OCI-LY7 (cell line): ENCODE measurements around the gene FAM200A. TPM values are rescaled to one million over a fixed set of nuclear protein-coding genes. Genes with fewer than 3 reads are reported as not detected.
A peak's percentile ranks its signal among the peaks of the same experiment; 100 is the strongest.
"Not testable (repeated sequence)": the region's sequence is repeated elsewhere in the genome, so short reads cannot be mapped to it uniquely, and the experiment has no call there.

ENCODE experiments used
- BruUV-seq: library from RNA; stranded (reverse); fragments of 400-500 nt; replicated peaks from 2 replicates; lab custom pipeline; 2021; lab: Mats Ljungman, UMichigan
- CTCF ChIA-PET: fragments of 300-600 bp; sonication (Branson Sonifier 250); formaldehyde crosslinking; loops from one replicate; lab custom pipeline; 2022; ENCODE audit warnings: antibody characterized with exemption; ENCODE audit not compliant: unreplicated experiment; lab: Charles Lee
- POLR2A ChIA-PET: fragments of 300-600 bp; sonication (Branson Sonifier 250); formaldehyde crosslinking; loops from one replicate; lab custom pipeline; 2022; ENCODE audit warnings: antibody characterized with exemption; lab: Charles Lee
- DNase-seq: peaks from one replicate; pipeline ENCODE4 v3.0.0-alpha.2; 2015; ENCODE audit warnings: low spot score
- H2AFZ ChIP-seq: fragments of 200-600 bp; sonication (generic), shearing (Covaris generic); 2 replicates; pipeline ENCODE4 v1.6.1; 2014; ENCODE audit warnings: mild to moderate bottlenecking, antibody characterized with exemption, low read length, moderate library complexity
- H3K27ac ChIP-seq: fragments of 200-600 bp; sonication (generic); 2 replicates; pipeline ENCODE4 v1.5.1; 2014; ENCODE audit warnings: mixed run types, low read depth, mild to moderate bottlenecking, moderate library complexity, low read length, inconsistent platforms; ENCODE audit not compliant: poor library complexity, severe bottlenecking
- H3K36me3 ChIP-seq: fragments of 200-600 bp; sonication (generic); 2 replicates; pipeline ENCODE4 v1.6.1; 2014; ENCODE audit warnings: mild to moderate bottlenecking, antibody characterized with exemption, low read length, moderate library complexity, mixed read lengths; ENCODE audit not compliant: insufficient read depth
- H3K4me1 ChIP-seq: fragments of 200-600 bp; sonication (generic); 2 replicates; pipeline ENCODE4 v1.5.1; 2014; ENCODE audit warnings: mild to moderate bottlenecking, low read length; ENCODE audit not compliant: insufficient read depth, poor library complexity, severe bottlenecking
- H3K4me2 ChIP-seq: fragments of 200-600 bp; sonication (generic); 2 replicates; pipeline ENCODE4 v1.6.1; 2014; ENCODE audit warnings: mild to moderate bottlenecking, low read length
- H3K4me3 ChIP-seq: fragments of 200-600 bp; sonication (generic); 2 replicates; pipeline ENCODE4 v1.5.1; 2014; ENCODE audit warnings: mild to moderate bottlenecking, low read depth, low read length; ENCODE audit not compliant: poor library complexity, severe bottlenecking
- H3K79me2 ChIP-seq: fragments of 200-600 bp; sonication (generic); 2 replicates; pipeline ENCODE4 v1.6.1; 2016; ENCODE audit warnings: low read depth, mild to moderate bottlenecking, low read length, moderate library complexity, mixed read lengths; ENCODE audit not compliant: insufficient read depth
- H3K9me2 ChIP-seq: fragments of 200-600 bp; sonication (generic); 2 replicates; pipeline ENCODE4 v1.6.1; 2016; ENCODE audit warnings: mild to moderate bottlenecking, low read length, mixed read lengths; ENCODE audit not compliant: insufficient read depth
- H3K9me3 ChIP-seq: fragments of 200-600 bp; sonication (generic); 2 replicates; pipeline ENCODE4 v1.6.1; 2014; ENCODE audit warnings: mild to moderate bottlenecking, mixed run types, low read length, mixed read lengths
- H4K20me1 ChIP-seq: fragments of 200-600 bp; sonication (generic); 2 replicates; pipeline ENCODE4 v1.6.1; 2014; ENCODE audit warnings: mild to moderate bottlenecking, antibody characterized with exemption, low read length, moderate library complexity, mixed read lengths; ENCODE audit not compliant: insufficient read depth
- EZH2phosphoT487 ChIP-seq: fragments of 200-600 bp; sonication (generic); IDR thresholded peaks from 2 replicates; pipeline ENCODE4 v1.6.1; 2018; ENCODE audit warnings: low read depth, borderline replicate concordance, mild to moderate bottlenecking, mixed run types, antibody characterized with exemption, low read length, moderate library complexity, mixed read lengths
- intact Hi-C: fragments of 100-400 bp; cut with micrococcal nuclease; formaldehyde crosslinking; loops from one replicate; pipeline ENCODE4 v1.10.0; 2022; ENCODE audit not compliant: unreplicated experiment
- total RNA-seq, 2 experiments: library from RNA; depleted of rRNA in 1 of 2; stranded (reverse); fragments of >200 nt in 1 of 2; shearing (Covaris generic) in 1 of 2; gene quantifications; 2 replicates each; pipeline ENCODE4 v1.2.3, GENCODE V29; 2014 to 2022
- TF ChIP-seq, protein P1 (sequence below): fragments of 200-600 bp; sonication (generic); conservative IDR thresholded peaks from 2 replicates; pipeline ENCODE4 v1.5.1; 2014; ENCODE audit warnings: mild to moderate bottlenecking, antibody characterized with exemption, low read length, moderate library complexity, mixed read lengths

Gene FAM200A
- total RNA-seq, 2 experiments from 2014 or later: 5.5 to 7.3 TPM

DNA sequence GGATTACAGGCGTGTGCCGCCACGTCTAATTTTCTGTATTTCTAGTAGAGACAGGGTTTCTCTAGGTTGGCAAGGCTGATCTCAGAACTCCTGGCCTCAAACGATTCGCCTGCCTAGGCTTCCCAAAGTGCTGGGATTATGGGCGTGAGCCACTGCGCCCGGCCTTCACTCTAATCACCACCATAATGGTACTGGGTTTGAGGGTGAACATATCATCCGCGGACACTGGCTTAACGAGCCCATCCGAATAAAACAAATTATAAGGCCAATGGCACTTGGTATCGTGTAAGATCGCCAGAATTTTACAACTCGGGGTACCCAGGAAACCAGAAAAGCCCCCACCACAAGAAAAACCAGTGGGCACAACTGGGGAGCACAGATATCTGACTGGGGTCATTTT lies 580 bp downstream of the FAM200A start:
- ChIA-PET POLR2A (no interaction called here), CTCF (no interaction called here)
- Histone ChIP-seq H3K4me1 (peaks cover 12% of the 10 kb centered on the region), H3K9me2 (no peaks in the 10 kb centered on the region), H3K36me3 (peaks cover 36% of the 10 kb centered on the region), H3K4me2 (peak overlapping the region; percentile 95), H3K27ac (no peak overlapping the region), H2AFZ (peak overlapping the region; percentile 86), H3K4me3 (peak overlapping the region; percentile 85), H3K79me2 (peaks cover 26% of the 10 kb centered on the region), H4K20me1 (no peaks in the 10 kb centered on the region), H3K9me3 (no peaks in the 10 kb centered on the region)
- DNase-seq: no peak
- no TSS peak for BruUV-seq
- intact Hi-C loops: no loop called here
- TF ChIP-seq, protein P1, sequence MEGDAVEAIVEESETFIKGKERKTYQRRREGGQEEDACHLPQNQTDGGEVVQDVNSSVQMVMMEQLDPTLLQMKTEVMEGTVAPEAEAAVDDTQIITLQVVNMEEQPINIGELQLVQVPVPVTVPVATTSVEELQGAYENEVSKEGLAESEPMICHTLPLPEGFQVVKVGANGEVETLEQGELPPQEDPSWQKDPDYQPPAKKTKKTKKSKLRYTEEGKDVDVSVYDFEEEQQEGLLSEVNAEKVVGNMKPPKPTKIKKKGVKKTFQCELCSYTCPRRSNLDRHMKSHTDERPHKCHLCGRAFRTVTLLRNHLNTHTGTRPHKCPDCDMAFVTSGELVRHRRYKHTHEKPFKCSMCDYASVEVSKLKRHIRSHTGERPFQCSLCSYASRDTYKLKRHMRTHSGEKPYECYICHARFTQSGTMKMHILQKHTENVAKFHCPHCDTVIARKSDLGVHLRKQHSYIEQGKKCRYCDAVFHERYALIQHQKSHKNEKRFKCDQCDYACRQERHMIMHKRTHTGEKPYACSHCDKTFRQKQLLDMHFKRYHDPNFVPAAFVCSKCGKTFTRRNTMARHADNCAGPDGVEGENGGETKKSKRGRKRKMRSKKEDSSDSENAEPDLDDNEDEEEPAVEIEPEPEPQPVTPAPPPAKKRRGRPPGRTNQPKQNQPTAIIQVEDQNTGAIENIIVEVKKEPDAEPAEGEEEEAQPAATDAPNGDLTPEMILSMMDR: no peak
- no peak for TF ChIP-seq EZH2phosphoT487

DNA sequence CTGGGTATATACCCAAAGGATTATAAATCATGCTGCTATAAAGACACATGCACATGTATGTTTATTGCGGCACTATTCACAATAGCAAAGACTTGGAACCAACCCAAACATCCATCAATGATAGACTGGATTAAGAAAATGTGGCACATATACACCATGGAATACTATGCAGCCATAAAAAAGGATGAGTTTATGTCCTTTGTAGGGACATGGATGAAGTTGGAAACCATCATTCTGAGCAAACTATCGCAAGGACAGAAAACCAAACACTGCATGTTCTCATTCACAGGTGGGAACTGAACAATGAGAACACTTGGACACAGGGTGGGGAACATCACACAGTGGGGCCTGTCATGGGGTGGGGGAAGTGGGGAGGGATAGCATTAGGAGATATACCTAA lies 2.4 kb downstream of the FAM200A start:
- H3K9me2 ChIP-seq, DNase-seq, BruUV-seq, POLR2A ChIA-PET, intact Hi-C loops, H3K27ac ChIP-seq, H3K79me2 ChIP-seq, H4K20me1 ChIP-seq, CTCF ChIA-PET, H3K4me3 ChIP-seq, H3K4me2 ChIP-seq, H2AFZ ChIP-seq, H3K9me3 ChIP-seq: not testable (repeated sequence)
- peaks cover 19% of the 10 kb centered on the region for H3K36me3 ChIP-seq
- H3K4me1 ChIP-seq: peaks cover 12% of the 10 kb centered on the region

DNA sequence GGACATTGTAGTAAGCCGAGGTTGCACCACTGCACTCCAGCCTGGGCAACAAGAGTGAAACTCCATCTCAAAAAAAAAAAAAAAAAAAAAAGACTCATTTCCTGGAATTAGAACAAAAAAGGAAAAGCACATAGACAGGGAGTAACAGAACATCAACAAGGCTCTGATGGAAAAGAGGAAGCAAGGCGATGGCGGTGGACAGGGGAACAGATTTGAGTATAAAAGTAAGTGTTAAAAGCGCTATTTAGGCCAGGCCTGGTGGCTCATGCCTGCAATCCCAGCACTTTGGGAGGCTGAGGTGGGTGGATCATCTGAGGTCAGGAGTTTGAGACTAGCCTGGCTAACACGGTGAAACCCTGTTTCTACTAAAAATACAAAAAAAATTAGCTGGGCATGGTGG lies 6.6 kb downstream of the FAM200A start:
- H3K4me1 ChIP-seq, H2AFZ ChIP-seq, H3K79me2 ChIP-seq, CTCF ChIA-PET, H4K20me1 ChIP-seq, H3K4me2 ChIP-seq, H3K27ac ChIP-seq, BruUV-seq, H3K9me3 ChIP-seq, H3K4me3 ChIP-seq, DNase-seq, H3K36me3 ChIP-seq, intact Hi-C loops, H3K9me2 ChIP-seq: not testable (repeated sequence)
- POLR2A ChIA-PET: interaction anchor here (0.7 kb wide), 1 partner anchor 97 kb away, joined by 3 read pairs; no protein-coding TSS in a partner anchor

DNA sequence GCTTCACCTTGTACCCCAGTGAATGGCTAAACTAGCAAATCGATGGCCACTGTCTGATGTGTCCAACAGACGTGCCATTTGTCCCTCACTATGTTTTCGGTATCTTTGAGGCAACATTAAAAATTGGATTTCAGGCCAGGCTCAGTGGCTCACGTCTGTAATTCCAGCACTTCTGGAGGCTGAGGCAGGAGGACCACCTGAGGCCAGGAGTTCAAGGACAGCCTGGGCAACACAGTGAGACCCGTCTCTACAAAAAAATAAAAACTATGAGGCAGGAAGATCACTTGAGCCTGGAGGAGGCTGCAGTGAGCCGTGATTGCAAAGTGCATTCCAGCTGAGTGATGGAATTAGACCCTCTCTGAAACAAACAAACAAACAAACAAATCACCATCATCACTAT lies 8.0 kb downstream of the FAM200A start:
- no peaks in the 10 kb centered on the region for H3K9me2 ChIP-seq
- H4K20me1 ChIP-seq: no peaks in the 10 kb centered on the region
- H3K4me1 ChIP-seq: no peaks in the 10 kb centered on the region
- H3K4me3 ChIP-seq: no peak overlapping the region
- H3K79me2 ChIP-seq: no peaks in the 10 kb centered on the region
- no TSS peak for BruUV-seq
- no peak for DNase-seq
- H3K9me3 ChIP-seq: no peaks in the 10 kb centered on the region
- no peak overlapping the region for H2AFZ ChIP-seq
- TF ChIP-seq, protein P1: no peak
- no peak for TF ChIP-seq EZH2phosphoT487
- POLR2A ChIA-PET: interaction anchor here (0.7 kb wide), 2 partner anchors 22 to 46 kb away, joined by 5 to 6 read pairs; no protein-coding TSS in a partner anchor
- no peak overlapping the region for H3K27ac ChIP-seq
- no peak overlapping the region for H3K4me2 ChIP-seq
- CTCF ChIA-PET: no interaction called here
- intact Hi-C loops: no loop called here
- peaks cover 4% of the 10 kb centered on the region; the same call in 1 of the 2 replicates for H3K36me3 ChIP-seq
